GM19372 (cell line): ENCODE results near the gene TBC1D20.
A peak's percentile ranks its signal among the peaks of the same experiment; 100 is the strongest.

Experiments used
- ATAC-seq: cut with Tn5 transposase; IDR thresholded peaks from one replicate; pipeline ENCODE4 v1.9.1; 2021; ENCODE audit warnings: mild to moderate bottlenecking, low read depth, moderate library complexity; ENCODE audit not compliant: unreplicated experiment

Gene TBC1D20

DNA sequence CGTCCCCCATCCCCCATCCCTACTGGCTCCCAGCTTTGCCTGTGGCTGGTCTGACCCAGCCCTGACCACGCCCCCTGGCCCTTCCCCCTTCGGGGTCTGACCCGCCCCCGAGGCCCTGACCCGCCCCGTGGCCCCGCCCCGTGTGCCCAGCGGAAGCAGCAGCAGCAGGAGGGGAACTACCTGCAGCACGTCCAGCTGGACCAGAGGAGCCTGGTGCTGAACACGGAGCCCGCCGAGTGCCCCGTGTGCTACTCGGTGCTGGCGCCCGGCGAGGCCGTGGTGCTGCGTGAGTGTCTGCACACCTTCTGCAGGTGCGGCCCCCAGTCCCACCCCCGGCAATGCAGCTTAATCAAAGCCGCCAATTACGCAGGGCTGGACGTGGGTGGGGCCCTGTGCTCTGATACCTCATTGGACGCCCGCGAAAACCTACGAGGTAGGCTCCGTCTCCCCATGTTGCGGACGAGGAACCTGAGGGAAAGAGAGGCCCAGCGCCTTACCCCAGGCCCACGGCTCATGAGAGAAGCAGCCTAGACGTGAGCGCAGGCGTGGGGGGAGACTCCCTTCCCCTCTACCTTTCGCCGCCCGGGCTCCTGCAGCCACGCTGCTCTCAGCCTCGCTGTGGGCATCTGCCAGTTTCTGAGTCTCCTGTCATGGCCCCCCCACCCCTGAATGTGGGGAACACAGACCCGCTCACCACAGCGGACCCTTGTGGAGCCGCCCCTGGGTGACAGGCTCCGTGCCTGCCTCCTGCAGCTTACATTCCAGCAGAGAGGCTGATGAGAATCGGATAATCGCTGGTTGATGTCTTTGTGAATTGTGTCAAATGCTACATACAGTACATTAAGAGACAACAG is 41.4 kb downstream of the TBC1D20 start:
- ATAC-seq, result no peak

DNA sequence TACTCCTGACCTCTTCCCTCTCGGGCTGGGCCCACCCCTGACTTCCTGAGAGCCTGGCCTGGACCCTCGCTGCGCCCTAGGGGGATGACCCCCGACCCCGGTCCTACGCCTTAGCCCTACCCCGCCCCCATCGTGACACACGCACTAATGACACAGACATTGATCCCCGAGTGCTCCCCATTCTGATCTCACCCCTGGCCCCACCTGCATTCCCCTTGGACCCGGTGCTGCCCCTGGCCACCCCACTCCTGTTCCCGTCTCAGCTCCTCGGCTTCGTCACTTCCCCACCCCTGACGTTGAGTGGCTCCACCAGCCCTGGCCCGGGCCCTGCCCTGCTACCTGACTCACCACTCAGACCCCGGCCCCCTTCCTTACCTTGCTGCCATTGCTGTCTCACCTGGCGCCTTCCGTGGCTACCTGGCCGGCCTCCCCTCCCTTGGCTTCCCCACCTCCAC is 42.1 kb downstream of the TBC1D20 start:
- ATAC-seq, result no peak

DNA sequence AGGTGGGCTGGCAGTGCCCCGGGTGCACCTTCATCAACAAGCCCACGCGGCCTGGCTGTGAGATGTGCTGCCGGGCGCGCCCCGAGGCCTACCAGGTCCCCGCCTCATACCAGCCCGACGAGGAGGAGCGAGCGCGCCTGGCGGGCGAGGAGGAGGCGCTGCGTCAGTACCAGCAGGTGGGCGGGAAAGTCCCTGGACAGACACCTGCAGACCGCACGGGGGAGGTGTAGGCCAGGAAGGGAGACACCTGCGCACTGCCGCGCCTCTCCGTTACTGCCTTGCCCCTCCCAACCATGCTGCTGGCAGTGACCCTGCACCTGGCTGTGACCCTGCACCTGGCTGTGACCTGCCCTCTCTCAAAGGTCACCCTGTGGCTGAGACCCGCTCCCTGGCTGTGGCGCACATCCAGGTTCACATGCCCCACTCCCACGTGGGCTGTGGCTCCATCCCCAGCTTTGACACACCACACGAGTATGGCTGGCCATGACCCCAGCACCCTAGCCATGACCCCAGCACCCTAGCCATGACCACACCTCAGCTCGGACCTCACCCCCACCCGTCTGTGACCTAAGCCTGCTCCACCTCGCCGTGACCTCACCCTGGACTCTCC is 42.7 kb downstream of the TBC1D20 start:
- ATAC-seq, result no peak

DNA sequence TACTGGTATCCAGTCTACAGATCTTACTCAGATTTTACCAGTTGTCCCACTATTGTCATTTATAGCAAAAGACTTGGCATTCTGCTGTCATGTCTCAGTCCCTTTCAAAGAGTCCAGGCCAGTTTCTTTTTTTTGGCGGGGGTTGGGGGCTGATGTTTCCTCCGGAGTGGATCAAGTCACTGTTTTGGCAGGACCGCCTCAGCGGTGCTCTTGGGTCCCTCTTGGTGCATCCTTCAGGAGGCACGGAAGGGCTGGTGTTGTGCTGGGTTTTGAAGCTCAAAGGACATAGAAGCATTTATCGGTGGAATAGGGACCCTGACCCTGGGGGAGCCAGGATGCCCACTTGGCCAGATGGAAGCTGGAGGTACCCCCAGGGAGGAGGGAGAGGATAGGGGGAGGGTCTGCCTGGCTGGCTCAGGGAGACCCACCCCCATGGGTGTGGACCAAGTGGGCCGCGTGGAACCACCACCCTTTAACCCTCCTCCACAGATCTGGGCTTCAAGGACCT is 43.4 kb downstream of the TBC1D20 start:
- no peak for ATAC-seq

DNA sequence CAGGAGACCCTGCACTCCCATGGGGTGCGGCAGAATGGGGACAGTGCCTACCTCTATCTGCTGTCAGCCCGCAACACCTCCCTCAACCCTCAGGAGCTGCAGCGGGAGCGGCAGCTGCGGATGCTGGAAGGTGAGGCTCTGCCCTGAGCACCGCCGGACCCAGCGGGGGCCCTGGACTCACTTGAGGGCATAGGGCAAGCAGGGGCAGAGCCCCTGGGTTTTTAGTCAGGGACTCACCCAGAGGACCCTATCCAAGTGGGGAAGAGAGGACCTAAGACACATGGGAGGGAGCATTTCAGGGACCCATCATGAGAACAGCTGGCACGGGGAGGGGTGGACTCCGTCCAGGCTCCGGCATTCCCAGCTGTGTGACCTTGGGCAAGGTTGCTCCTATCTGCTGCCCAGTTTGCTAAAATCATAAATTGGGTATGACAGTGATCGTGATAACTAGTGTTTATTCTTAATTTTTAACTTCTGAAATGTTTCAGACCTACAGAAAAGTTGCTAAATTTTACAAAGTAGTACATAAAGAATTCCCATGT is 44.5 kb downstream of the TBC1D20 start:
- ATAC-seq, result no peak

DNA sequence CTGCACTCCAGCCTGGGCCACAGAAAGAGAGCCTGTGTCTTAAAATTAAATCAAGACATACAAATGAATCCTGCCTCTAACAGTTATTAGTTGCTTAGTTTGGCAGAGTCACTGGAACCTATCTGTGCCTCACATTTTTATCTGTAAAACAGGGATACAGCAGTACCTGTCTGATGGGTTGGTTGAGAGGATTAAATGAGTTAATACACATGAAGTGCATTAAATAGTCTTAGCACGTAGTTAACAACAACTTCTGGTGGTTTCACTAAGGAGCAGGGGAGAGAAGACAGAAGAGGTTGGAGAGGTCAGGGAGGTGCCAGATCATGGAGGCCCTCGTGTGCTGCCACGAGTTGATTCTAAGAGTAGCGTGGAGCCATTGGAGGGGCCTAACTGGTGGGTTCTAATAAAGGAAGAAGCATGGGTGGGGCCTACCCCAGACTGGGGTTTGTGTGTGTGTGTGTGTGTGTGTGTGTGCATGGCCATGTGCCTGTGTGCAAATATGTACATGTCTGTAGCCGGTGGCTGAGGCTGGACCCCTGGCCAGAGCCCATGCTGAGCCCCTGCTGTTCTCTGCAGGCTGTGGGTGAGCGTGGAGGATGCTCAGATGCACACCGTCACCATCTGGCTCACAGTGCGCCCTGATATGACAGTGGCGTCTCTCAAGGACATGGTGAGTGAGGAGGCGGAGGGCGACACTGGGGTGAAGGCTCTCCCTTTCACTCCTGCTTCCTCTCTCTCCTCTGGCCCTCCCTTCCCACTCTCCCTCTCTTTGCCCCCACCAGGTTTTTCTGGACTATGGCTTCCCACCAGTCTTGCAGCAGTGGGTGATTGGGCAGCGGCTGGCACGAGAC is 45.2 kb downstream of the TBC1D20 start:
- ATAC-seq, result no peak

DNA sequence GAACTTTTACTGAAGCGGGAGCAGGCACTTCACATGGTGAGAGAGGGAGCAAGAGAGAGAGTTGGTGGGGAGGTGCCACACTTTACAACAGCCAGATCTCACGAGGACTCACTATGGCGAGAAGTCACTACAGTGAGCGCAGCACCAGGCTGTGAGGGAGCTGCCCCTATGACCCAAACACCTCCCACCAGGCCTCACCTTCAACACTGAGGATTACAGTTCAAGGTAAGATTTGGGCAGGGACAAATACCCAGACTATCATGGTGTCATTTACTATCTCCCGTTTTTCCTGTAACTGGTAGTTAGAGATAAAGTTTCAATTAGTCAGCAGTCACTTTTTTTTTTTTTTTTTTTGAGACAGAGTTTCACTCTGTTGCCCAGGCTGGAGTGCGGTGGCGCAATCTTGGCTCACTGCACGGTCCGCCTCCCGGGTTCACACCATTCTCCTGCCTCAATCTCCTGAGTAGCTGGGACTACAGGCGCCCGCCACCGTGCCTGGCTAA is 46.5 kb downstream of the TBC1D20 start:
- no peak for ATAC-seq

DNA sequence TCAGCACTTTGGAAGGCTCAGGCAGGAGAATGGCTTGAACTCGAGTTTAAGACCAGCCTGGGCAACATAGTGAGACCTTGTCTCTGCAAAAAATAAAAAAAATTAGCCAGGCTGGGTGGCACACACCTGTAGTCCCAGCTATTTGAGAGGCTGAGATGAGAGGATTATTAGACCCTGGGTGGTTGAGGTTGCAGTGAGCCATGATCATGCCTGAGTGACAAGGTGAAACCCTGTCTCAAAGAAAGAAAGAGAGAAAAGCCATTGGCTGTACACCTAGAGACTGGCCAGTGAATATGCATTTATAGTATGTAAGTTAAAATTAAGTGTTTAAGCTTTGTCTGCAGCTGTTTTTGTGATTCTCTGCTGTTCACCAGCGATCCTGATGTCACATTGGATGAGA is 48.2 kb downstream of the TBC1D20 start:
- no peak for ATAC-seq

DNA sequence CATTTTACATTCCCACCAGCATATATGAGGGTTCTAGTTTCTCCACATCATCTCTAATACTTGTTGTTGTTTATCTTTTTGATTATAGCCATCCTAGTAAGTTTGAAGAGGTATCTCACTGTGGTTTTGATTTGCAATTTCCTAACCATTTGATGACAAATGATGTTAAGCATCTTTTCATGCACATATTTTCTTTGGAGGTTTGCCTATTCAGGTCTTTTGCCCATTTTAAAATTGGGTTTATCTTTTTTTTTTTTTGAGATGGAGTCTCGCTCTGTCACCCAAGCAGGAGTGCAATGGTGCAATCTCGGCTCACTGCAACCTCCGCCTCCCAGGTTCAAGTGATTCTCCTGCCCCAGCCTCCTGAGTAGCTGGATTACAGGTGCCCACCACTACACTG is 50.3 kb downstream of the TBC1D20 start:
- no peak for ATAC-seq

DNA sequence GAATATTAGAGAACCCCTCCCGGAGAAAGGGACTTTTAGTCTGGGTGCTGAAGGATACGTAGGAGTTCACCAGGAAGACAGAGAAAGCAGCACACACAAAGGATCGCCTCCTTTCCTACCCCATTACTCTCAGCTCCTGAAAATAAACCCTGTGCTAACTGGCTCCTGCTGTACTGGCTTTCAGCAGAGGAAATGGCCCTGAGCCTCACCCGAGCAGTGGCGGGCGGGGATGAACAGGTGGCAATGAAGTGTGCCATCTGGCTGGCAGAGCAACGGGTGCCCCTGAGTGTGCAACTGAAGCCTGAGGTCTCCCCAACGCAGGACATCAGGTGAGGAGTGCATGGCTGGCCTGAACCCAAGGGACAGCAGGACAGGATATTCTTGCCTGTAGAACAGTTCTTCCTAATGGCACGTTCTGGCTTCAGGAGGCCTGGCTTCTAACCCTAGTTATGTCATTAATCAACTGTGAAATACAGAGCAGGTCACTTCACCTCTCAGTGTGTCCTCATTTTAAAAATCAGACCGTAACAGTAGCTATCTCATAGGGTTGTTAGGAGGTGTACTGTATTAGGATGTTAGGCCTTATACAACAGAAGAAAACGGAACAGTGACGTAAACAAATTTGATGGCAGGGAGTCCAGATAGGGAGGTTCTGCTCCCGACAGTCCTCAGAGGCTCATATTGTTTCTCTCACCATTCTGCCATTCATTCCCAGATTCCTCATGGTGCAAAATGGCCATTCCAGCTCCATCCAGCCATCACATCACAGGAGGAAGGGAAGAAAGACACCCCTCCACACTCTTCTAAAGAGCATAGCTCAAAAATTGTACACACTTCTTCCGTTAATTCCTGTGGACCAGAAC is 52.4 kb downstream of the TBC1D20 start:
- no peak for ATAC-seq

DNA sequence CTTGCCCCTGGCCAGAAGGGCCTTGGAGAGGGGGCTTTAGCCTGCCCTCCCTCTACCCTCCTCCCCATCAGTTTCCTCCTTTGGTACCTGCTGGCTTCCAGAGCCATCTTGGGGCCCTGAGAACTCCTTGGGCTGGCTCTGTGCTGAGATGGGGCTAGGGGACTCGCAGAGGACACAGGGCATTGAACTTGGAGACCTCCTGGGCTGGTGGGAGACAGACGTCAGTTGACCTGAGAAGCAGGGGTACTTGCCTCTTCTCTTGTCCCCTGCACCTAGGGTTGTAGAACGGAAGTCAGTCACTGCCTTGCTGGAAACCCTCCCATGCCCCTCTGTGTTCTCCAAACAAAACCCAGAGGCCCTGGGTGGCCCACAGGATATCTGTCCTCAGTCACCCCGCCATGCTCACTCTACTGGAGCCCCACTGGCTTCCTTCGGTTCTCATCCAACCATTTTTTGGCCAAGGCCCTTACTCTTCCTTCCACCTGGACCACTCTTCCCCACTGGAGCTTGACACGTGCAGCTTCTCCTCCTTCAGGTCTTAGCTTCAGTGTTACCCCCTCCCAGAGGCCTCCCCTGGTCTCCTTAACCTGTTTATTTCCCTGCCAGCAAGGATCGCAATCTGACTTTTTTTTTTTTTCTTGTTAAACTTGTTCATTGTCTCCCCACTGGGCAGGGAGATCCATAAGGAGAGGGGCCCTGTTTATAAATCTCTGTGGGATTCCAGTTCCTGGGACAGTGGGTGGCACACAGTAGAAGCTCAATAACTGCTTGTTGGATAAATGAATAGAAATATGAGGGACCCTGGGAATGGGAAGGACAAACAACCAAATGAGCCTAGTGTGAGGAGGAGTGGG is 53.3 kb downstream of the TBC1D20 start:
- peak; percentile 7 for ATAC-seq

DNA sequence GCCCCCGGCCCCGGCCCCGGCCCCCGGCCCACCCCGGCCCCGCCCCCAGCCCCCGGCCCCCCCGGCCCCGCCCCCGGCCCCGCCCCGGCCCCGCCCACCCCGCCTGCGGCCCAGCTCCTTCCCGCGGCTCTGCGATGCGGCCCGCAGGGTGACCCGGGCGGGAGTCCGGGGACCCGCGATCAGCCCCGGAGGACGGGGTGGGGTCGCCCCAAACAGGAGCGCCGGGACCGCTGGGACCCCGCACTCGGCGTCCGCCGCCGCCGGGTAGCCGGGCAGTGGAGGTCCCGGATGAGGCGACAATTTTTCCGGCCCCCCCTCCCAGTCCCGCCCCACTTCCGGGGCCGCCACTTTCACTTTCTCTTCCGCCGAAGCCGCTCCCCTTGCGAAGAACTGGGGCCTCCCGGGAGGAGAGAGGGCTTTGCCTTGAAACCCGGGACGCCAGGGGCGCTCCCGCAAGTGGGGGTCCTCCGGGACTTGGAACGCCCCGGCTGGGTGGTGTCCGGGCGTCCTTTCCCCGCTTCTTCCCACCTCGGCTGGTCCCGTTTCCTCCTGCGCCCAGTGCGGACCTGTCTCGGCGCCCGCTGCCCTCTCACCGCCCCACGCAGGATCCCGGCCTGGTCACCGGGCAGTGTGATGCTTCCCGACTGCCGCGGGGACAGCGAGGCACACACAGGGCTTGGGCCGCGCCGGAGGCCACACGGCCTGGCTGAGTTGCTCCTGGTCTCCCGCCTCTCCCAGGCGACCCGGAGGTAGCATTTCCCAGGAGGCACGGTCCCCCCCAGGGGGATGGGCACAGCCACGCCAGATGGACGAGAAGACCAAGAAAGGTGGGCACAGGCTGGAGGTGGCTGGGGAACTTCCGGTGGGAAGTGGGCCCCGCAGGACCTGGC is 54.1 kb downstream of the TBC1D20 start, which contains the start of gene RBCK1:
TSS of gene RBCK1 (plus strand) at position 347 of the 890 bp plus-strand sequence. CDS start at position 806, 459 bp downstream.
- ATAC-seq, result peak; percentile 57

DNA sequence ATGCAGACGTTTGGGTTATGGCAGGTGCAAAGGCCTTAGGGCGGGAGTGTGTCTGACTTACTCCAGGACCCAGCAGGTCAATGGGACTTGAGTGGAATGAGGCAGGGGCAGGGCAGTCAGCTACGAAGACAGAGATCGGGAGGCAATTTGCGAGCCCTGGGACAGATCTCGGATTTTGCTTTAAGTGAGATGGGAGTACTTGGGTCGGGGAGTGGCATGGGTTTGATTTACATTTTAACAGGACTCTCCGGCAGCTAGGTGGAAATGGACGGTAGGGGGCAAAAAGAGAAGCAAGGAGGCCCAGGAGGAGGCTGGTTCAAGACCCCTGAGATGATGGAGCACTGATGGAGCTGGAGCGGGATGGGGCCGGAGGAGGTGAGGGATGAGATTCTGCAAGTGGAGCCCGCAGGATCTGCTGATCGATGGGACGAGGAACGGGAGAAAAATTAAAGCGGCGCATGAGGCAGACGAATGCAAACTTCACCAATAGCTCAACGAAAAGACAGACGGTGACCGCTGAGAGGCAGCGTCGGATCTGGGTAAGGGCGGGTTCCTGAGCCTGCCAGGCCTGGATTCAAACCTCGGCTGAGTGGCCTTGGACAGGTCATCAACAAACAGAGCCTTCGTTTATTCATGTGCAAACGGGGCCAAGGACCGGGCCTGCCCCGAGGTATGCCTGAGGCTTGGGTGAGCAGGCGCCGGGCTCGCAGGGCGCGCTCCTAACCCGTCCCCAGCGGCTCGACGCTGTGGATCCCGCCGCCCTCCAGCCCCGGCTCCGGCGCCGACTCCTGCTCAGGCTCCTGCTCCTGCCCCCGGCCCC is 55.0 kb downstream of the TBC1D20 start:
- ATAC-seq, result peak; percentile 54

DNA sequence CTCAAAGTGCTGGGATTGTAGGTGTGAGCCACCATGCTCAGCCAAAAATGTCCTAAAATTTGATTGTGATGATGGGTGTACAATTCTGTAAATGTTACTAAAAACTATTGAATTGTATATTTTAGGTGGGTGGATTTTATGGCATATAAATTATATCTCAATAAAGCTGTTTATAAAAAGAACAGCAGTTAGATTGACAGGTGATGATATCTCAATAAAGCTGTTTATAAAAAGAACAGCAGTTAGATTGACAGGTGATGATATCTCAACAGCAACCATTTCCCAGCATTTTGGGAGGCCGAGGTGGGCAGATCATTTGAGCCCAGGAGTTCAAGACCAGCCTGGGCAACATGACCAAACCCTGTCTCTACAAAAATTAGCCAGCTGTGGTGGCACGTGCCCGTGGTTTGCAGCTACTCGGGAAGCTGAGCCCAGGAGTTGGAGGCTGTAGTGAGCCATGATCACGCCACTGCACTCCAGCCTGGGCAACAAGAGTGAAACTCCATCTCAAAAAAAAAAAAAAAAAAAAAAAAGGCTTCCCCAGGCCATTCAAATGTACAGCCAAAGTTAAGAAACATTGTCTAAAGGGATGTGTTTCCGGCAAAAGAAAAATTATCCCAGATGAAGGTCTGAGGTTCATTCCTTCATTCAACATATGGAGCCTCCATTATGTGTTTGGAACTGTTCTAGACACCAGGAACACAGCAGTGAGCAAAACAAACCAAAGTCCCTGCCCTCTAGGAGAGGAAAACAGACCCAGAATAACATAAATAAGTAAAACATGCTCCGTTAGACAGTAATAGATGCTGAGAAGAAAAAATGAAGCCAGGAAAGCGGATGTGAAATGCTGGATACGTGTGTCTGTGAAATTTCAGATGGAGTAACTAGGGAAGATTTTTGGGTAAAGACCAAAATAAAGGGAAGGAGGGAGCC is 55.9 kb downstream of the TBC1D20 start:
- ATAC-seq, result no peak

DNA sequence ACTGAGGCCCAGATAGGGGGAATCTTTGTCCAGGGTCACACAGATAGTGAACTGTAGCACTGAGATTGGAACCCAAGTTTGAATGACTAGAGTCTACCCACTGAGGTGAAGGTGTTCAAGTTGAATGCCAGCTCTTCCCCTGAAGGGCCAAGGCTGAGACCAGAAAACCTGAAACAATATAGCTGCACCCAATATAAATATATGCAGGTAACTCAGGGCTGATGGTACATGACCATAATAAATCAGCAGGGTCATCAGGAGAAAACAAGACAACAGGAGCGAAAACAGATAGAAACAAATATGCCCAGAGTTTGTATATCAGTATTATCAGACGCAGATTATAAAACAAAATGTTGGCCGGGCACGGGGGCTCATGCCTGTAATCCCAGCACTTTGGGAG is 58.2 kb downstream of the TBC1D20 start:
- no peak for ATAC-seq

DNA sequence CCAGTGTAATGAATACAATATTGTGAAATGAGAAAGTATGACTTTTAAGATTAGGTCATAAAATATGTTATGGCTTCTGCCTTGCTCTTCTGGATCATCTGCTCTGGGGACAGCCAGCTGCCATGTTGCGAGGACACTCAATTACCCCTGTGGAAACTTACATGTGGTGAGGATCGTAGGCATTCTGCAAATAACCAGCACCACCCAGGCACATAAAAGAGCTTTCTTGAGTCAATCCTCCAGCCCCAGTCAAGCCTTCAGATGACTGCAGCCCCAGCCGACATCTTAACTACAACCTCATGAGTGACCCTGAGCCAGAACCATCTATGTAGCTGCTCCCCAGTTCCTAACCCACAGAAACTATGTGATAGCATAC is 58.8 kb downstream of the TBC1D20 start:
- ATAC-seq, result no peak
